ENCODE results near the gene INSIG2.

The INSIG2 gene

GRCh38 chr2:118124288-118124891, 36.1 kb downstream of the INSIG2 start:
- no peak overlapping the region for H3K4me2 ChIP-seq
- no peak overlapping the region for H3K27ac ChIP-seq
- no peaks in the 10 kb centered on the region for H4K20me1 ChIP-seq (ENCODE audit: insufficient read depth)
- no peaks in the 10 kb centered on the region for H3K27me3 ChIP-seq (ENCODE audit: insufficient read depth, low read depth)
- no peak overlapping the region for H2AFZ ChIP-seq (ENCODE audit: low read depth)
- H3K36me3 ChIP-seq (ENCODE audit: insufficient read depth), result no peaks in the 10 kb centered on the region
- no peak overlapping the region for H3K9ac ChIP-seq
- no peaks in the 10 kb centered on the region for H3K4me1 ChIP-seq (ENCODE audit: low read depth, poor library complexity, severe bottlenecking)
- no peak overlapping the region for H3K4me3 ChIP-seq (IDR thresholded peaks at IDR 0.05; ENCODE audit: insufficient read depth, low read depth, low read length)
- no peaks in the 10 kb centered on the region for H3K79me2 ChIP-seq (ENCODE audit: insufficient read depth, low read depth)
- TF ChIP-seq, protein P1, sequence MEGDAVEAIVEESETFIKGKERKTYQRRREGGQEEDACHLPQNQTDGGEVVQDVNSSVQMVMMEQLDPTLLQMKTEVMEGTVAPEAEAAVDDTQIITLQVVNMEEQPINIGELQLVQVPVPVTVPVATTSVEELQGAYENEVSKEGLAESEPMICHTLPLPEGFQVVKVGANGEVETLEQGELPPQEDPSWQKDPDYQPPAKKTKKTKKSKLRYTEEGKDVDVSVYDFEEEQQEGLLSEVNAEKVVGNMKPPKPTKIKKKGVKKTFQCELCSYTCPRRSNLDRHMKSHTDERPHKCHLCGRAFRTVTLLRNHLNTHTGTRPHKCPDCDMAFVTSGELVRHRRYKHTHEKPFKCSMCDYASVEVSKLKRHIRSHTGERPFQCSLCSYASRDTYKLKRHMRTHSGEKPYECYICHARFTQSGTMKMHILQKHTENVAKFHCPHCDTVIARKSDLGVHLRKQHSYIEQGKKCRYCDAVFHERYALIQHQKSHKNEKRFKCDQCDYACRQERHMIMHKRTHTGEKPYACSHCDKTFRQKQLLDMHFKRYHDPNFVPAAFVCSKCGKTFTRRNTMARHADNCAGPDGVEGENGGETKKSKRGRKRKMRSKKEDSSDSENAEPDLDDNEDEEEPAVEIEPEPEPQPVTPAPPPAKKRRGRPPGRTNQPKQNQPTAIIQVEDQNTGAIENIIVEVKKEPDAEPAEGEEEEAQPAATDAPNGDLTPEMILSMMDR (conservative IDR thresholded peaks at IDR 0.05; ENCODE audit: low read depth, low read length), result no peak

DNA sequence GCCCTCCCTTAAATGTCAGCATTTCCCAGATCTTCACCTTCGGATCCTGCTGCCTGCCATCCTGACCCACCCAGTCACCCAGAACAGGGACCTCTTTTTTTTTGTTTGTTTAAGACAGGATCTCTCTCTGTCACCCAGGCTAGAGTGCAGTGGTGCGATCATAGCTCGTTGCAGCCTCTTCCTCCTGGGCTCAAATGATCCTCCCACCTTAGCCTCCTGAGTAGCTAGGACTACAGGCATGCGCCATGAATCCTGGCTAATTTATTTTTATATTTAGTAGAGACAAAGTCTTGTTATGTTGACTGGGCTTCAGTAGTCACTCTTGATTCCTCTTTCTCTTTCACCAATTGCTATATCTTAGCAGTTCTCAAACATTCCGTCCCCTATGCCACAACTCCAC, 39.0 kb downstream of the INSIG2 start:
- Histone ChIP-seq H2AFZ (ENCODE audit: low read depth) (no peak overlapping the region), H3K27me3 (ENCODE audit: insufficient read depth, low read depth) (no peaks in the 10 kb centered on the region), H3K36me3 (ENCODE audit: insufficient read depth) (no peaks in the 10 kb centered on the region), H3K79me2 (ENCODE audit: insufficient read depth, low read depth) (no peaks in the 10 kb centered on the region), H4K20me1 (ENCODE audit: insufficient read depth) (no peaks in the 10 kb centered on the region), H3K4me2 (no peak overlapping the region), H3K4me3 (IDR thresholded peaks at IDR 0.05; ENCODE audit: insufficient read depth, low read depth, low read length) (no peak overlapping the region), H3K27ac (no peak overlapping the region), H3K9ac (no peak overlapping the region), H3K4me1 (ENCODE audit: low read depth, poor library complexity, severe bottlenecking) (no peaks in the 10 kb centered on the region)
- TF ChIP-seq, protein P1 (conservative IDR thresholded peaks at IDR 0.05; ENCODE audit: low read depth, low read length), result no peak

GRCh38 chr2:118128826-118129225, 40.6 kb downstream of the INSIG2 start:
- Histone ChIP-seq H3K36me3 (ENCODE audit: insufficient read depth) (no peaks in the 10 kb centered on the region), H3K79me2 (ENCODE audit: insufficient read depth, low read depth) (no peaks in the 10 kb centered on the region), H3K4me2 (no peak overlapping the region), H3K27ac (no peak overlapping the region), H2AFZ (ENCODE audit: low read depth) (no peak overlapping the region), H3K27me3 (ENCODE audit: insufficient read depth, low read depth) (no peaks in the 10 kb centered on the region), H3K4me3 (IDR thresholded peaks at IDR 0.05; ENCODE audit: insufficient read depth, low read depth, low read length) (no peak overlapping the region), H3K4me1 (ENCODE audit: low read depth, poor library complexity, severe bottlenecking) (no peaks in the 10 kb centered on the region), H4K20me1 (ENCODE audit: insufficient read depth) (no peaks in the 10 kb centered on the region), H3K9ac (no peak overlapping the region)
- TF ChIP-seq, protein P1 (conservative IDR thresholded peaks at IDR 0.05; ENCODE audit: low read depth, low read length), result no peak

DNA sequence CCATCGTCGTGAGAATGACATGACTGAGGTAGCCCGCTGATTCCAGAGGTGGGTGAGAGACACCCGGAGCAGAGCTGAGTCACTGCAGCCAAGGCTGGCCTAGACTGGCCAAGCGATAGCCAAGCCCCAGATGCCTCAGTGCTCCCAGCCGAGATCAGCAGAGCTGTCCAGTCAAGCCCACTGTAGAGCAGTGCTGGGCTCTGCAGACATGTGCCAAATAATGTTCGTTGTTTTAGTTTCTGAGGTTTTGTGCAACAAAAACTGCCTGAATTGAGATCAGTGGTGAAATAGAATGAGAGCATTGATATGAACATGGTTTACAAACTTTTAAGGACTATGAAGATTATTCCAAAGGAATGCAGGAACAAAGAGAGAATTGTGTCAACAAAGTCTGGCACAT, 42.1 kb downstream of the INSIG2 start:
- no peak overlapping the region for H3K4me3 ChIP-seq (IDR thresholded peaks at IDR 0.05; ENCODE audit: insufficient read depth, low read depth, low read length)
- H3K27me3 ChIP-seq (ENCODE audit: insufficient read depth, low read depth), result no peaks in the 10 kb centered on the region
- H3K27ac ChIP-seq, result no peak overlapping the region
- H3K36me3 ChIP-seq (ENCODE audit: insufficient read depth), result no peaks in the 10 kb centered on the region
- H3K4me2 ChIP-seq, result no peak overlapping the region
- H3K4me1 ChIP-seq (ENCODE audit: low read depth, poor library complexity, severe bottlenecking), result no peaks in the 10 kb centered on the region
- no peaks in the 10 kb centered on the region for H4K20me1 ChIP-seq (ENCODE audit: insufficient read depth)
- no peak overlapping the region for H3K9ac ChIP-seq
- no peaks in the 10 kb centered on the region for H3K79me2 ChIP-seq (ENCODE audit: insufficient read depth, low read depth)
- H2AFZ ChIP-seq (ENCODE audit: low read depth), result no peak overlapping the region
- TF ChIP-seq, protein P1 (conservative IDR thresholded peaks at IDR 0.05; ENCODE audit: low read depth, low read length), result no peak
